Panc1 (cell line): ENCODE data around the gene TTBK1.

Experiments
- POLR2AphosphoS5 ChIP-seq: IDR thresholded peaks from 2 replicates; pipeline ENCODE4 v1.6.1; 2012; ENCODE audit warnings: mild to moderate bottlenecking, low read depth, low read length, moderate library complexity
- TF ChIP-seq, protein P1 (sequence below): fragments of 450-650 bp; IDR thresholded peaks from 2 replicates; pipeline ENCODE4 v1.5.1; 2017; ENCODE audit warnings: mild to moderate bottlenecking
- TF ChIP-seq, protein P2 (sequence below), 2 experiments: IDR thresholded peaks; 2 replicates each; pipeline ENCODE4 v1.6.1; 2011 to 2012; ENCODE audit warnings: low read depth in 2 of 2, control low read depth in 1 of 2, low read length in 1 of 2, mild to moderate bottlenecking in 1 of 2, moderate library complexity in 1 of 2; ENCODE audit not compliant: insufficient read depth in 1 of 2

DNA sequence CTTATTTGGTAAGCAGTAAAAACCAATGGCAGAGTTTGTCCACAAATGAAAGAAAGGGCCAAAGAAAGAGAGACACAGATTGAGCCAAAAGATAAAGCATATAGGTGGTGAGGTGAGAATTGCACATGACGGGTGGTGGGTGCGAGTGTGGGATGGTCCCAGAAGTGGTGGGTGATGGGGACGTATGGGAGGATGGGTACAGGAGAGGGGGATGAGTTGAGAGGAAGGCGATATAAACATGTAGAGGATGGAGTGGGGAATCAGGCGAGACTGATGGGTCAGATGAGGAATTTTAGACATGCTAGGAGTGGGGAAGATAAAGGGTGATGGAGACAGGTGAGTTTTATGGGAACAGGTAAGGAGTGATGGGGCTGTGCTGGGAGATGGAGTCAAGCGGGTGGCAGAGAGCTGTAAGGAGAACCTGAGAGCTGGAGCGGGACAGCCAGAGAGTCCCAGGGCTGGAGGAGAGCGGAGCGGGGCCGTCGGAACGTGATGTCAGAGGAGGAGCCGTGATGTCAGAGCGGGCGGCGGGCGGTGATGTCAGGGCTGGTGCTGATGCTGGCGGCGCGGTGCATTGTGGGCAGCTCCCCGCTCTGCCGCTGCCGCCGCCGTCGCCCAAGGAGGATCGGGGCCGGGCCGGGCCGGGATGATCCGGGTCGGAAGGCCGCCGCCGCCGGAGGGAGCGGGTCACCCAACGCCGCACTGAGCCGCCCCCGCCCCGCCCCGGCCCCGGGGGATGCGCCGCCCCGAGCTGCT is at the start of gene TTBK1:
- TF ChIP-seq, protein P1, sequence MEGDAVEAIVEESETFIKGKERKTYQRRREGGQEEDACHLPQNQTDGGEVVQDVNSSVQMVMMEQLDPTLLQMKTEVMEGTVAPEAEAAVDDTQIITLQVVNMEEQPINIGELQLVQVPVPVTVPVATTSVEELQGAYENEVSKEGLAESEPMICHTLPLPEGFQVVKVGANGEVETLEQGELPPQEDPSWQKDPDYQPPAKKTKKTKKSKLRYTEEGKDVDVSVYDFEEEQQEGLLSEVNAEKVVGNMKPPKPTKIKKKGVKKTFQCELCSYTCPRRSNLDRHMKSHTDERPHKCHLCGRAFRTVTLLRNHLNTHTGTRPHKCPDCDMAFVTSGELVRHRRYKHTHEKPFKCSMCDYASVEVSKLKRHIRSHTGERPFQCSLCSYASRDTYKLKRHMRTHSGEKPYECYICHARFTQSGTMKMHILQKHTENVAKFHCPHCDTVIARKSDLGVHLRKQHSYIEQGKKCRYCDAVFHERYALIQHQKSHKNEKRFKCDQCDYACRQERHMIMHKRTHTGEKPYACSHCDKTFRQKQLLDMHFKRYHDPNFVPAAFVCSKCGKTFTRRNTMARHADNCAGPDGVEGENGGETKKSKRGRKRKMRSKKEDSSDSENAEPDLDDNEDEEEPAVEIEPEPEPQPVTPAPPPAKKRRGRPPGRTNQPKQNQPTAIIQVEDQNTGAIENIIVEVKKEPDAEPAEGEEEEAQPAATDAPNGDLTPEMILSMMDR = no peak
- no peak for TF ChIP-seq POLR2AphosphoS5
- TF ChIP-seq, protein P2, sequence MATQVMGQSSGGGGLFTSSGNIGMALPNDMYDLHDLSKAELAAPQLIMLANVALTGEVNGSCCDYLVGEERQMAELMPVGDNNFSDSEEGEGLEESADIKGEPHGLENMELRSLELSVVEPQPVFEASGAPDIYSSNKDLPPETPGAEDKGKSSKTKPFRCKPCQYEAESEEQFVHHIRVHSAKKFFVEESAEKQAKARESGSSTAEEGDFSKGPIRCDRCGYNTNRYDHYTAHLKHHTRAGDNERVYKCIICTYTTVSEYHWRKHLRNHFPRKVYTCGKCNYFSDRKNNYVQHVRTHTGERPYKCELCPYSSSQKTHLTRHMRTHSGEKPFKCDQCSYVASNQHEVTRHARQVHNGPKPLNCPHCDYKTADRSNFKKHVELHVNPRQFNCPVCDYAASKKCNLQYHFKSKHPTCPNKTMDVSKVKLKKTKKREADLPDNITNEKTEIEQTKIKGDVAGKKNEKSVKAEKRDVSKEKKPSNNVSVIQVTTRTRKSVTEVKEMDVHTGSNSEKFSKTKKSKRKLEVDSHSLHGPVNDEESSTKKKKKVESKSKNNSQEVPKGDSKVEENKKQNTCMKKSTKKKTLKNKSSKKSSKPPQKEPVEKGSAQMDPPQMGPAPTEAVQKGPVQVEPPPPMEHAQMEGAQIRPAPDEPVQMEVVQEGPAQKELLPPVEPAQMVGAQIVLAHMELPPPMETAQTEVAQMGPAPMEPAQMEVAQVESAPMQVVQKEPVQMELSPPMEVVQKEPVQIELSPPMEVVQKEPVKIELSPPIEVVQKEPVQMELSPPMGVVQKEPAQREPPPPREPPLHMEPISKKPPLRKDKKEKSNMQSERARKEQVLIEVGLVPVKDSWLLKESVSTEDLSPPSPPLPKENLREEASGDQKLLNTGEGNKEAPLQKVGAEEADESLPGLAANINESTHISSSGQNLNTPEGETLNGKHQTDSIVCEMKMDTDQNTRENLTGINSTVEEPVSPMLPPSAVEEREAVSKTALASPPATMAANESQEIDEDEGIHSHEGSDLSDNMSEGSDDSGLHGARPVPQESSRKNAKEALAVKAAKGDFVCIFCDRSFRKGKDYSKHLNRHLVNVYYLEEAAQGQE (IDR thresholded peaks at IDR 0.05; ENCODE audit: insufficient read depth in 1 of 2, low read depth in 2 of 2, low read length in 1 of 2) = no peak
